Aortic smooth muscle cell (primary cell): Measurements from ENCODE around the gene DNAH9. TPM values are rescaled to one million over a fixed set of nuclear protein-coding genes. Genes with fewer than 3 reads are reported as not detected.

ENCODE experiments used
- total RNA-seq: library from RNA; depleted of rRNA; stranded (reverse); fragments of >200 nt; gene quantifications from 2 replicates; pipeline ENCODE4 v1.2.3, GENCODE V29; 2014

The DNAH9 gene, protein sequence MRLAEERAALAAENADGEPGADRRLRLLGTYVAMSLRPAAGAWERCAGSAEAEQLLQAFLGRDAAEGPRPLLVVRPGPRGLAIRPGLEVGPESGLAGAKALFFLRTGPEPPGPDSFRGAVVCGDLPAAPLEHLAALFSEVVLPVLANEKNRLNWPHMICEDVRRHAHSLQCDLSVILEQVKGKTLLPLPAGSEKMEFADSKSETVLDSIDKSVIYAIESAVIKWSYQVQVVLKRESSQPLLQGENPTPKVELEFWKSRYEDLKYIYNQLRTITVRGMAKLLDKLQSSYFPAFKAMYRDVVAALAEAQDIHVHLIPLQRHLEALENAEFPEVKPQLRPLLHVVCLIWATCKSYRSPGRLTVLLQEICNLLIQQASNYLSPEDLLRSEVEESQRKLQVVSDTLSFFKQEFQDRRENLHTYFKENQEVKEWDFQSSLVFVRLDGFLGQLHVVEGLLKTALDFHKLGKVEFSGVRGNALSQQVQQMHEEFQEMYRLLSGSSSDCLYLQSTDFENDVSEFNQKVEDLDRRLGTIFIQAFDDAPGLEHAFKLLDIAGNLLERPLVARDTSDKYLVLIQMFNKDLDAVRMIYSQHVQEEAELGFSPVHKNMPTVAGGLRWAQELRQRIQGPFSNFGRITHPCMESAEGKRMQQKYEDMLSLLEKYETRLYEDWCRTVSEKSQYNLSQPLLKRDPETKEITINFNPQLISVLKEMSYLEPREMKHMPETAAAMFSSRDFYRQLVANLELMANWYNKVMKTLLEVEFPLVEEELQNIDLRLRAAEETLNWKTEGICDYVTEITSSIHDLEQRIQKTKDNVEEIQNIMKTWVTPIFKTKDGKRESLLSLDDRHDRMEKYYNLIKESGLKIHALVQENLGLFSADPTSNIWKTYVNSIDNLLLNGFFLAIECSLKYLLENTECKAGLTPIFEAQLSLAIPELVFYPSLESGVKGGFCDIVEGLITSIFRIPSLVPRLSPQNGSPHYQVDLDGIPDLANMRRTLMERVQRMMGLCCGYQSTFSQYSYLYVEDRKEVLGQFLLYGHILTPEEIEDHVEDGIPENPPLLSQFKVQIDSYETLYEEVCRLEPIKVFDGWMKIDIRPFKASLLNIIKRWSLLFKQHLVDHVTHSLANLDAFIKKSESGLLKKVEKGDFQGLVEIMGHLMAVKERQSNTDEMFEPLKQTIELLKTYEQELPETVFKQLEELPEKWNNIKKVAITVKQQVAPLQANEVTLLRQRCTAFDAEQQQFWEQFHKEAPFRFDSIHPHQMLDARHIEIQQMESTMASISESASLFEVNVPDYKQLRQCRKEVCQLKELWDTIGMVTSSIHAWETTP (N-terminal part only)
- total RNA-seq, result not detected in 2 replicates

DNA sequence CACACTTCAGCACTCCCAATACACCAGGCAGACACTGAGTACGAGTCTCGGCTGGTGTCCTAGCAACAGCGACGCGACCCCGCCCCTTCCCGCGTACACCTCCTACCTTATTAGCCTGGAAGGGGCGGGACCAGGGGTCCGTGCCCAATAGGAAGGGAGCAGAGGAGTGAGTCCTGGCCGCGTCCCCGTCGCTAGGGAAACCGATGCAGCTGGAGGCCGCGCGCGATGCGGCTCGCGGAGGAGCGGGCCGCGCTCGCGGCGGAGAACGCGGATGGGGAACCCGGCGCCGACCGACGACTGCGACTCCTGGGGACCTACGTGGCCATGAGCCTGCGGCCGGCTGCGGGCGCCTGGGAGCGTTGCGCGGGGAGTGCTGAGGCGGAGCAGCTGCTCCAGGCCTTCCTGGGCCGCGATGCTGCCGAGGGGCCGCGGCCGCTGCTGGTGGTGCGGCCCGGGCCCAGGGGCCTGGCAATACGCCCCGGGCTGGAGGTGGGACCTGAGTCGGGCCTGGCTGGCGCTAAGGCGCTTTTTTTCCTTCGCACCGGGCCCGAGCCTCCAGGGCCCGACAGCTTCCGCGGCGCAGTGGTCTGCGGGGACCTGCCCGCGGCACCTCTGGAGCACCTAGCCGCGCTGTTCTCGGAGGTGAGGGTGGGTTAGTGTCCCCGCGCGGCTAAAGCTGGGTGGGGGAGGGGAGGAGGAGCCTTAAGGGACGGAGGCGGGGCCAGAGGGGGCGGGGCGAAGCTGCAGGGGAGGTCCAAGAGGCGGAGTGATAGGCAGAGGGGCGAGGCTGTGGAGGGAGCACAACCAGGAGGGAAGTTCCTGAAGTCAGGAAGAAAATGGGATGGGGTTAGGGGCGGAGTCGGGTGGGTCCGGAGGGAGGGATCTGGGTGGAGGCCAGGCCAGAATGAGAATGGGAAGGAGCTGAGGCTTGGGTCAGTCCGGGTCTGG is at the start of gene DNAH9:
DNAH9 (plus strand) TSS at position 197 of the 948 bp plus-strand sequence; CDS start at position 226, 29 bp downstream.

DNA sequence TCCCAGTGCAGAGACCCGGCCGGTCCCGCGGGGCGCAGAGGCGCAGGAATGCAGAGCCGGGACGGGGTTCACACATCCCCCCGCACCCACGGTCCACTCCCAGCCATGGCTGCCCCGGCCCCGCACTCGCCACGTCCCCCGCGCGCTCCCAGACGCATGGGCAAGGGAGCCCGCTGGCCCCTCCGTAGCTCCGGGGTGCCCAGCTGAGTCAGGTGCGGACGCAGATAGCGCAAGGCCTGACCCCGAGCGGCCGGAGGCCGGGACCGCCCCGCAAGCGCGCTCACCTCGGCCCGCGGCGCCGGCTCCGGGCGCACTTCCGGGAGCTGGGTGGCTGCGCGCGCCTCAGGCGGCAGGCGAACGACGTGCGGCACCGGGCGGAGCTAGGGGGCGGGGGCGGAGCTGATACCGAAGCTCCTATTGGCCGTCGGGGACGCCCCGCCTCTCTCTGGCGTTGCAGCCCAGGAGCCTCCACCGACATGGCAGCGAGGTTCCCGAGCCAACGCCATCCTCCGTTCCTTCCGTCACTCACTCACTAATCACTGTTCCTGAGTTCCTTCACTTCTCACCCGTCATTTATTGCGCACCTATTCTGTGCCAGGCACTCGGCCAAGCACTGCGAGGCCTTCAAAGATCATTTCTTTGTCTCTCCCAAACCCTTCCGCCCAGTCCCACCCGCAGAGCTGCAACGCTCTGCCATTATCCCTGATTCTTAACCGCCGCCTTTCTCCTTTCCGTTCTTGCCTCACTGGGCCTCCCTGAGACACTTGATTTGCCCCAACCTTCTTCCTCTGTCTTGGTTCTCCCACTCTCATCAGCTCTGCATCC is 399.1 kb downstream of the DNAH9 start, which contains the start of gene ZNF18:
ZNF18 (minus strand) TSS at position 329 of the 825 bp plus-strand sequence. CDS start 4,646 bp downstream, outside the sequence.

